Loucy (cell line): ENCODE data around the gene NPC1.
"Not testable (repeated sequence)": the region's sequence is repeated elsewhere in the genome, so short reads cannot be mapped to it uniquely, and the experiment has no call there.

Experiments
- H2AFZ ChIP-seq: fragments of 200-600 bp; sonication (generic); 2 replicates; pipeline ENCODE4 v1.6.0; 2016; ENCODE audit warnings: antibody characterized with exemption, mild to moderate bottlenecking, low read length, moderate library complexity
- H3F3A ChIP-seq: fragments of 200-600 bp; 2 replicates; pipeline ENCODE4 v1.6.0; 2016; ENCODE audit warnings: antibody characterized with exemption, low read depth, mild to moderate bottlenecking
- H3K27me3 ChIP-seq: fragments of 200-600 bp; sonication (generic); 2 replicates; pipeline ENCODE4 v1.6.1; 2014; ENCODE audit warnings: low read length, mild to moderate bottlenecking; ENCODE audit not compliant: insufficient read depth, poor library complexity, severe bottlenecking
- H3K36me3 ChIP-seq: fragments of 200-600 bp; sonication (generic); 2 replicates; pipeline ENCODE4 v1.6.1; 2016; ENCODE audit warnings: low read length; ENCODE audit not compliant: insufficient read depth
- H3K4me1 ChIP-seq: fragments of 200-600 bp; sonication (generic); 2 replicates; pipeline ENCODE4 v1.5.1; 2014; ENCODE audit warnings: low read length, mild to moderate bottlenecking; ENCODE audit not compliant: insufficient read depth, poor library complexity, severe bottlenecking
- H3K4me2 ChIP-seq: fragments of 200-600 bp; sonication (generic); 2 replicates; pipeline ENCODE4 v1.6.0; 2014; ENCODE audit warnings: antibody characterized with exemption, low read length, low read depth, mild to moderate bottlenecking; ENCODE audit not compliant: poor library complexity, severe bottlenecking
- H3K4me3 ChIP-seq: fragments of 200-600 bp; sonication (generic); 2 replicates; pipeline ENCODE4 v1.5.1; 2014; ENCODE audit warnings: low read length, mild to moderate bottlenecking, mixed read lengths; ENCODE audit not compliant: poor library complexity, severe bottlenecking
- H3K79me2 ChIP-seq: fragments of 200-600 bp; sonication (generic); 2 replicates; pipeline ENCODE4 v1.6.1; 2014; ENCODE audit warnings: low read length; ENCODE audit not compliant: insufficient read depth
- H3K9ac ChIP-seq: fragments of 200-600 bp; sonication (generic); 2 replicates; pipeline ENCODE4 v1.6.0; 2014; ENCODE audit warnings: mild to moderate bottlenecking, low read depth, low read length, moderate library complexity; ENCODE audit not compliant: poor library complexity, severe bottlenecking
- H3K9me2 ChIP-seq: fragments of 200-600 bp; sonication (generic); replicated peaks from 2 replicates; pipeline ENCODE4 v1.6.1; 2016; ENCODE audit warnings: low read depth, low read length, mixed read lengths
- H3K9me3 ChIP-seq: fragments of 200-600 bp; sonication (generic); 2 replicates; pipeline ENCODE4 v1.6.1; 2014; ENCODE audit warnings: mild to moderate bottlenecking, antibody characterized with exemption, low read length, low read depth; ENCODE audit not compliant: insufficient read depth
- H4K20me1 ChIP-seq: fragments of 200-600 bp; sonication (generic); 2 replicates; pipeline ENCODE4 v1.6.0; 2014; ENCODE audit warnings: antibody characterized with exemption, low read length, mild to moderate bottlenecking; ENCODE audit not compliant: insufficient read depth, poor library complexity, severe bottlenecking
- EZH2phosphoT487 ChIP-seq: fragments of 200-600 bp; IDR thresholded peaks from 2 replicates; pipeline ENCODE4 v1.6.1; 2018; ENCODE audit warnings: antibody characterized with exemption, mild to moderate bottlenecking, moderate library complexity, borderline replicate concordance
- TF ChIP-seq, protein P1 (sequence below): fragments of 200-600 bp; sonication (generic); conservative IDR thresholded peaks from 2 replicates; pipeline ENCODE4 v1.5.1; 2014; ENCODE audit warnings: mild to moderate bottlenecking, antibody characterized with exemption, low read length

Gene NPC1

GRCh38 chr18:23563377-23564043 lies 22.8 kb downstream of the NPC1 start:
- Histone ChIP-seq H4K20me1 (no peaks in the 10 kb centered on the region), H3K4me1 (no peaks in the 10 kb centered on the region), H3K4me3 (no peak overlapping the region), H3K4me2 (no peak overlapping the region), H3K36me3 (peaks cover 39% of the 10 kb centered on the region), H3K9ac (no peak overlapping the region), H2AFZ (no peak overlapping the region), H3K27me3 (no peaks in the 10 kb centered on the region), H3K9me2 (no peaks in the 10 kb centered on the region), H3F3A (no peaks in the 10 kb centered on the region), H3K9me3 (no peaks in the 10 kb centered on the region), H3K79me2 (no peaks in the 10 kb centered on the region)
- TF ChIP-seq, protein P1, sequence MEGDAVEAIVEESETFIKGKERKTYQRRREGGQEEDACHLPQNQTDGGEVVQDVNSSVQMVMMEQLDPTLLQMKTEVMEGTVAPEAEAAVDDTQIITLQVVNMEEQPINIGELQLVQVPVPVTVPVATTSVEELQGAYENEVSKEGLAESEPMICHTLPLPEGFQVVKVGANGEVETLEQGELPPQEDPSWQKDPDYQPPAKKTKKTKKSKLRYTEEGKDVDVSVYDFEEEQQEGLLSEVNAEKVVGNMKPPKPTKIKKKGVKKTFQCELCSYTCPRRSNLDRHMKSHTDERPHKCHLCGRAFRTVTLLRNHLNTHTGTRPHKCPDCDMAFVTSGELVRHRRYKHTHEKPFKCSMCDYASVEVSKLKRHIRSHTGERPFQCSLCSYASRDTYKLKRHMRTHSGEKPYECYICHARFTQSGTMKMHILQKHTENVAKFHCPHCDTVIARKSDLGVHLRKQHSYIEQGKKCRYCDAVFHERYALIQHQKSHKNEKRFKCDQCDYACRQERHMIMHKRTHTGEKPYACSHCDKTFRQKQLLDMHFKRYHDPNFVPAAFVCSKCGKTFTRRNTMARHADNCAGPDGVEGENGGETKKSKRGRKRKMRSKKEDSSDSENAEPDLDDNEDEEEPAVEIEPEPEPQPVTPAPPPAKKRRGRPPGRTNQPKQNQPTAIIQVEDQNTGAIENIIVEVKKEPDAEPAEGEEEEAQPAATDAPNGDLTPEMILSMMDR: no peak
- no peak for TF ChIP-seq EZH2phosphoT487

DNA sequence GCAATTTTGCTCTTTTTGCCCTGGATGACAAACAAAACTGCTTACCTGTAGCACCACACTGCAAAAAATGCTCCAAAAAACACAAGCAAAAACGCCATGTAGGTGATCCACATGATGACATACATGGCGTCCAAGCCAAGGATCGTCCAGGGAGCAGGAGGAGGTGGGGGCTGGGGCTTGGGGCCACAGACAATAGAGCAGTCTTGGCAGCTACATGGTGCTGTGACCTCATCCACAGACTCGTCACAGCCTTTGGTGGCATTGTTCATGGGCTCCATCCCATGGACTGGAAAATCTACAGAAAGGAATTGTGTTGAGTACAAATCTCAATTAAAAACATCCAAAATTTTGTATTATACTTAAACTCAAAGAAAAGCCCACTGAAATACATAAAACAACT lies 26.1 kb downstream of the NPC1 start:
- H2AFZ ChIP-seq: no peak overlapping the region
- H3K27me3 ChIP-seq: no peaks in the 10 kb centered on the region
- H3K9me2 ChIP-seq: no peaks in the 10 kb centered on the region
- no peak overlapping the region for H3K4me3 ChIP-seq
- no peaks in the 10 kb centered on the region for H4K20me1 ChIP-seq
- H3K79me2 ChIP-seq: no peaks in the 10 kb centered on the region
- no peak overlapping the region for H3K4me2 ChIP-seq
- no peaks in the 10 kb centered on the region for H3K9me3 ChIP-seq
- no peaks in the 10 kb centered on the region for H3K4me1 ChIP-seq
- H3F3A ChIP-seq: no peaks in the 10 kb centered on the region
- peaks cover 42% of the 10 kb centered on the region; the same call in 1 of the 2 replicates for H3K36me3 ChIP-seq
- TF ChIP-seq EZH2phosphoT487: no peak
- TF ChIP-seq, protein P1: no peak
- H3K9ac ChIP-seq: no peak overlapping the region

DNA sequence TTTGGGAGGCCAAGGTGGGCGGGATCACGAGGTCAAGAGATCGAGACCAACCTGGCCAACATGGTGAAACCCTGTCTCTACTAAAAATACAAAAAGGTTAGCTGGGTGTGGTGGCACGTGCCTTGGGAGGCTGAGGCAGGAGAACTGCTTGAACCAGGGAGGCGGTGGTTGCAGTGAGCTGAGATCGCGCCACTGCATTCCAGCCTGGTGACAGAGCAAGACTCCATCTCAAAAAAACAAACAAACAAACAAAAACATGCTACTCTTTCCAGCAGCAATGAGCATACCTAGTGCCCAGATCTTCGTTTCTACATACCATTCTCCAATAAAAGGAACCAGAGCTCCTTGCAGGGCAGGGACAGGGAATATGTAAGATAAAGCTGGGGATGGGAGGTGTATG lies 28.8 kb downstream of the NPC1 start:
- H3K4me3 ChIP-seq, H3K4me1 ChIP-seq, H3K9me2 ChIP-seq, H3K9ac ChIP-seq, H2AFZ ChIP-seq, H3K9me3 ChIP-seq, H4K20me1 ChIP-seq, H3K27me3 ChIP-seq, H3F3A ChIP-seq, H3K4me2 ChIP-seq, H3K79me2 ChIP-seq: not testable (repeated sequence)
- peaks cover 66% of the 10 kb centered on the region; the same call in 1 of the 2 replicates for H3K36me3 ChIP-seq

GRCh38 chr18:23556145-23556780 lies 30.0 kb downstream of the NPC1 start:
- Histone ChIP-seq H3K9me3 (no peaks in the 10 kb centered on the region), H2AFZ (no peak overlapping the region), H3K79me2 (no peaks in the 10 kb centered on the region), H3K36me3 (peaks cover 73% of the 10 kb centered on the region; the same call in 1 of the 2 replicates), H3K27me3 (no peaks in the 10 kb centered on the region), H3K9ac (no peak overlapping the region), H3K4me3 (no peak overlapping the region), H3F3A (no peaks in the 10 kb centered on the region), H3K4me1 (no peaks in the 10 kb centered on the region), H3K4me2 (no peak overlapping the region), H4K20me1 (no peaks in the 10 kb centered on the region), H3K9me2 (no peaks in the 10 kb centered on the region)
- no peak for TF ChIP-seq EZH2phosphoT487
- TF ChIP-seq, protein P1: no peak
